ENCODE results near the gene BRPF1.

DNA sequence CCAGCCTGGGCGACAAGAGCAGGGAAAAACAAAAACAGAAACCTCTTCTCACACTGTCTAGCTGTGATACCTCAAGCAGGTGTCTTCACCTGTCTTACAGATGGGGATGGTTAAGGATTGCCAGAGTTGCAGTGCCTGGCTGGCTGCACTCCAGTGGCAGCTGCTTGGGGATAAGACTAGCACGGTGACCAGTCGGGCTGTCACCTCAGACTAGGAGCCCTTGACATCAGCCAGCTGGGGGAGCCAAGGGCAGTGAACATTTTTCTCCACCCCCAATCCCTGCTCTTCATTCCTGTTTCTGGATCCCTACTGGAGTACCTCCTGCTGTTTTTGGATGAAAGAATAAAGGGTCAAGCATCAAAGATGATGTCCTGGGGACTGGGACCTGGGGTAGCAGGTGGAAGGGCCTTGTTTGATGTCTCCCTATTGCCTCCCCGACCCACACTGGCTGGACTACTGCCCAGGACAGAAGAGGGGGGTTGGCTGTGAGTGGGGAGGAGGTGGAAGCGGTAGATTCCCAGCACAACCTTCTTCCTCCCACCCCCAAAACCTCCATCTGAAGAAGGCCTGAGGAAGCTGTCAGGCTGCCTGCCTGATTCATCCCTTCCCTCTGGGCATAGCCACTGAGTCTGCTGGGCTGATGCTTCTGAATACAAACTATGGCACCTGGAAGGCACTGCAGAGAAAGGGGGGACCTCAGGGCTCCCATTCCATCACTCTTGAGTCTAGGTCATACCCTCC, 34.9 kb upstream of the BRPF1 start:
- TF ChIP-seq, protein P1, sequence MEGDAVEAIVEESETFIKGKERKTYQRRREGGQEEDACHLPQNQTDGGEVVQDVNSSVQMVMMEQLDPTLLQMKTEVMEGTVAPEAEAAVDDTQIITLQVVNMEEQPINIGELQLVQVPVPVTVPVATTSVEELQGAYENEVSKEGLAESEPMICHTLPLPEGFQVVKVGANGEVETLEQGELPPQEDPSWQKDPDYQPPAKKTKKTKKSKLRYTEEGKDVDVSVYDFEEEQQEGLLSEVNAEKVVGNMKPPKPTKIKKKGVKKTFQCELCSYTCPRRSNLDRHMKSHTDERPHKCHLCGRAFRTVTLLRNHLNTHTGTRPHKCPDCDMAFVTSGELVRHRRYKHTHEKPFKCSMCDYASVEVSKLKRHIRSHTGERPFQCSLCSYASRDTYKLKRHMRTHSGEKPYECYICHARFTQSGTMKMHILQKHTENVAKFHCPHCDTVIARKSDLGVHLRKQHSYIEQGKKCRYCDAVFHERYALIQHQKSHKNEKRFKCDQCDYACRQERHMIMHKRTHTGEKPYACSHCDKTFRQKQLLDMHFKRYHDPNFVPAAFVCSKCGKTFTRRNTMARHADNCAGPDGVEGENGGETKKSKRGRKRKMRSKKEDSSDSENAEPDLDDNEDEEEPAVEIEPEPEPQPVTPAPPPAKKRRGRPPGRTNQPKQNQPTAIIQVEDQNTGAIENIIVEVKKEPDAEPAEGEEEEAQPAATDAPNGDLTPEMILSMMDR (IDR thresholded peaks at IDR 0.05; ENCODE audit: poor library complexity, severe bottlenecking) = no peak
- TF ChIP-seq RAD21 (conservative IDR thresholded peaks at IDR 0.05) (no peak), TAF1 (IDR thresholded peaks at IDR 0.05; ENCODE audit: low read depth) (no peak)
